ENCODE data around the gene KLK13. TPM values are rescaled to one million over a fixed set of nuclear protein-coding genes. Genes with fewer than 3 reads are reported as not detected.

Gene KLK13
- total and polyA plus RNA-seq, 2 donors from 2014 or later: not detected

DNA sequence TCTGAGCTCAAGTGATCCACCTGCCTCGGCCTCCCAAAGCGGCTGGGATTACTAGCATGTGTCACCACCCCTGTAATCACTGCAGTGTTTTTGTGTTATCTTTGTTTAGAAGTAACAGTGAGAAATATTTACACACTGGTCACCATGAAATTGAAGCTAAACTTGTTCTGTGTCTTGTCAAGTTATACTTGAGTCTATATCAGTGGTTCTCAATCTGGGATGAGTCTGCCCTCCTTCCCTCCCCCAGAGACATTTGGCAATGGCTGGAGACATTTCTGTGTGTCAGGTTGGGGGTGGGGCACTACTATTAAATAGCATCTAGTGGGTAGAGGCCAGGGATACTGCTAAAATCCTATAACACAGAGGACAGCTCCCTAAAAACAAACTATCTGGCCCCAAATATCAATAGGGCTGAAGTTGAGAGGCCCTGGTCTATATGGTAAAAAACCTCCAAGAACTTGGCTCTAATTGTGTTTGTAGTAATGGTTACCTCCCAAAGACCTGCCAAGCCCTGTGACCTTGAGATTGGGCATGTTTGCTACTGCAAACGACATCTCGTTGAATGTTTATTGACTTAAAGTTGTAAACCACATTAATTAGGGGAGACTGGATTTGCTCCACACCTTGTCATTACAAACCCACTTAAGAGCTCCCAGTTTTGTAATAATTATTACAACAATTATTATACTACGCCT, 36.4 kb upstream of the KLK13 start:
- peaks cover 0 to 10% (median 5%) of the 10 kb centered on the region in 3 donors for H3K36me3 ChIP-seq (ENCODE audit: control insufficient read depth in 2 of 3, insufficient read depth in 3 of 3, low read length in 3 of 3)
- no peaks in the 10 kb centered on the region for H3K4me1 ChIP-seq (ENCODE audit: control insufficient read depth in 2 of 3, insufficient read depth in 2 of 3, low read depth in 1 of 3, low read length in 3 of 3)
- H3K4me3 ChIP-seq (ENCODE audit: low read length in 3 of 3): no peak overlapping the region
- H3K27ac ChIP-seq (ENCODE audit: low read depth in 2 of 2, low read length in 2 of 2): no peak overlapping the region
- FAIRE-seq: no peak
- no peak for DNase-seq
- H3K27me3 ChIP-seq (ENCODE audit: control insufficient read depth, insufficient read depth, low read length): no peaks in the 10 kb centered on the region
- no peak overlapping the region for H3K9ac ChIP-seq (ENCODE audit: low read length in 3 of 3)
- intact Hi-C loops (cut with DNase I): no loop called here
- TF ChIP-seq CTCF (IDR thresholded peaks at IDR 0.05; ENCODE audit: borderline replicate concordance, extremely low read depth, insufficient read depth): no peak
- no peaks in the 10 kb centered on the region for H3K9me3 ChIP-seq (ENCODE audit: control insufficient read depth in 2 of 3, insufficient read depth in 1 of 3, low read length in 3 of 3)

- FAIRE-seq: no peak
- no peaks in the 10 kb centered on the region for H3K27me3 ChIP-seq (ENCODE audit: control insufficient read depth, insufficient read depth, low read length)
- no peak overlapping the region for H3K4me3 ChIP-seq (ENCODE audit: low read length in 3 of 3)
- peak in 1 of 5 donors; percentile 70 for DNase-seq
- intact Hi-C loops (cut with DNase I): no loop called here
- no peaks in the 10 kb centered on the region for H3K9me3 ChIP-seq (ENCODE audit: control insufficient read depth in 2 of 3, insufficient read depth in 1 of 3, low read length in 3 of 3)
- H3K36me3 ChIP-seq (ENCODE audit: control insufficient read depth in 2 of 3, insufficient read depth in 3 of 3, low read length in 3 of 3): peaks cover 0 to 10% (median 5%) of the 10 kb centered on the region in 3 donors
- no peaks in the 10 kb centered on the region for H3K4me1 ChIP-seq (ENCODE audit: control insufficient read depth in 2 of 3, insufficient read depth in 2 of 3, low read depth in 1 of 3, low read length in 3 of 3)
- no peak overlapping the region for H3K9ac ChIP-seq (ENCODE audit: low read length in 3 of 3)
- H3K27ac ChIP-seq (ENCODE audit: low read depth in 2 of 2, low read length in 2 of 2): no peak overlapping the region
- no peak for TF ChIP-seq CTCF (IDR thresholded peaks at IDR 0.05; ENCODE audit: borderline replicate concordance, extremely low read depth, insufficient read depth)
Observed at GRCh38 chr19:51100601-51101000, 35.7 kb upstream of the KLK13 start.

- no peak overlapping the region for H3K9ac ChIP-seq (ENCODE audit: low read length in 3 of 3)
- no peaks in the 10 kb centered on the region for H3K4me1 ChIP-seq (ENCODE audit: control insufficient read depth in 2 of 3, insufficient read depth in 2 of 3, low read depth in 1 of 3, low read length in 3 of 3)
- H3K9me3 ChIP-seq (ENCODE audit: control insufficient read depth in 2 of 3, insufficient read depth in 1 of 3, low read length in 3 of 3): no peaks in the 10 kb centered on the region
- H3K27ac ChIP-seq (ENCODE audit: low read depth in 2 of 2, low read length in 2 of 2): no peak overlapping the region
- no peak for FAIRE-seq
- intact Hi-C loops (cut with DNase I): no loop called here
- H3K36me3 ChIP-seq (ENCODE audit: control insufficient read depth in 2 of 3, insufficient read depth in 3 of 3, low read length in 3 of 3): peaks cover 0 to 10% (median 5%) of the 10 kb centered on the region in 3 donors
- no peaks in the 10 kb centered on the region for H3K27me3 ChIP-seq (ENCODE audit: control insufficient read depth, insufficient read depth, low read length)
- no peak overlapping the region for H3K4me3 ChIP-seq (ENCODE audit: low read length in 3 of 3)
- DNase-seq: no peak
- no peak for TF ChIP-seq CTCF (IDR thresholded peaks at IDR 0.05; ENCODE audit: borderline replicate concordance, extremely low read depth, insufficient read depth)
Observed at GRCh38 chr19:51099047-51099382, 34.1 kb upstream of the KLK13 start.

Data from kidney (tissue), 14 donors.